Endothelial cell of umbilical vein (primary cell): ENCODE results near the gene LRRC70. TPM values are rescaled to one million over a fixed set of nuclear protein-coding genes. Genes with fewer than 3 reads are reported as not detected.

Experiments
- BruUV-seq: library from RNA; stranded (reverse); fragments of 400-500 nt; replicated peaks from 2 replicates; lab custom pipeline; 2021; lab: Mats Ljungman, UMichigan
- CTCF ChIA-PET: fragments of 300-600, 350-600 bp; sonication (Branson Sonifier 250); formaldehyde crosslinking; loops from one replicate; lab custom pipeline; 2021; ENCODE audit warnings: antibody characterized with exemption, inconsistent platforms; lab: Charles Lee
- POLR2A ChIA-PET: fragments of 300-600, 350-600 bp; sonication (Branson Sonifier 250); formaldehyde crosslinking; loops from one replicate; lab custom pipeline; 2021; ENCODE audit warnings: antibody characterized with exemption, inconsistent platforms; lab: Charles Lee
- DNase-seq: peaks from one replicate; pipeline ENCODE4 v3.0.0-alpha.2; 2011; ENCODE audit warnings: low read depth, low spot score
- FAIRE-seq: peaks from 2 replicates; lab custom pipeline; 2011; peaks lifted over from hg19 to GRCh38; lab: Jason Lieb, UNC
- H2AFZ ChIP-seq: 2 replicates; pipeline ENCODE4 v1.6.0; 2012; ENCODE audit warnings: low read depth, low read length, control low read depth, inconsistent platforms
- H3K27ac ChIP-seq: 2 replicates; pipeline ENCODE4 v1.5.1; 2011; ENCODE audit warnings: low read depth, mild to moderate bottlenecking, control low read depth, low read length, moderate library complexity; ENCODE audit not compliant: insufficient read depth
- H3K27me3 ChIP-seq, 2 experiments: 2 replicates each; pipeline versions ENCODE4 v1.6.0 to v1.6.1; 2011; ENCODE audit warnings: low read length in 2 of 2, mixed read lengths in 1 of 2; ENCODE audit not compliant: control insufficient read depth in 2 of 2, insufficient read depth in 2 of 2
- H3K36me3 ChIP-seq, 2 experiments: 2 replicates in 1 of 2; 3 replicates in 1 of 2; pipeline ENCODE4 v1.5.1; 2011; ENCODE audit warnings: low read length in 2 of 2, mild to moderate bottlenecking in 1 of 2, moderate library complexity in 1 of 2; ENCODE audit not compliant: control insufficient read depth in 2 of 2, insufficient read depth in 2 of 2; ENCODE audit errors: extremely low read depth in 1 of 2
- H3K4me1 ChIP-seq: 3 replicates; pipeline ENCODE4 v1.5.1; 2011; ENCODE audit warnings: mild to moderate bottlenecking, low read length; ENCODE audit not compliant: control insufficient read depth, insufficient read depth; ENCODE audit errors: extremely low read depth
- H3K4me2 ChIP-seq: 2 replicates; pipeline ENCODE4 v1.6.1; 2011; ENCODE audit warnings: low read length, control low read depth, mixed read lengths; ENCODE audit not compliant: insufficient read depth
- H3K4me3 ChIP-seq, 3 experiments: fragments of 200-600 bp in 1 of 3; sonication (generic), shearing (Covaris generic) in 1 of 3; replicated peaks in 1 of 3; 2 replicates each; pipeline ENCODE4 v1.5.1; 2011 to 2016; ENCODE audit warnings: control low read depth in 3 of 3, low read length in 3 of 3, mild to moderate bottlenecking in 2 of 3, inconsistent platforms in 1 of 3, low read depth in 1 of 3, moderate library complexity in 1 of 3; ENCODE audit not compliant: insufficient read depth in 1 of 3
- H3K79me2 ChIP-seq: 2 replicates; pipeline ENCODE4 v1.6.0; 2012; ENCODE audit warnings: low read length, inconsistent platforms; ENCODE audit not compliant: control insufficient read depth, insufficient read depth
- H3K9ac ChIP-seq: replicated peaks from 2 replicates; pipeline ENCODE3; 2011; ENCODE audit warnings: low read length, control low read depth; ENCODE audit not compliant: insufficient read depth; ENCODE audit errors: extremely low read depth
- H3K9me1 ChIP-seq: replicated peaks from 3 replicates; pipeline ENCODE4 v1.6.0; 2011; ENCODE audit warnings: mild to moderate bottlenecking, low read length; ENCODE audit not compliant: control insufficient read depth, insufficient read depth; ENCODE audit errors: extremely low read depth
- H3K9me3 ChIP-seq: replicated peaks from 2 replicates; pipeline ENCODE4 v1.5.1; 2012; ENCODE audit warnings: low read length, inconsistent platforms; ENCODE audit not compliant: control insufficient read depth, insufficient read depth
- H4K20me1 ChIP-seq: replicated peaks from 2 replicates; pipeline ENCODE3; 2011; ENCODE audit warnings: mild to moderate bottlenecking, low read length; ENCODE audit not compliant: control insufficient read depth, insufficient read depth; ENCODE audit errors: extremely low read depth
- EZH2 ChIP-seq: IDR thresholded peaks from 2 replicates; pipeline ENCODE4 v1.6.1; 2012; ENCODE audit warnings: borderline replicate concordance, low read depth, mild to moderate bottlenecking, moderate library complexity, low read length, inconsistent platforms; ENCODE audit not compliant: severe bottlenecking
- FOS ChIP-seq: IDR thresholded peaks from 2 replicates; pipeline ENCODE4 v1.6.1; 2011; ENCODE audit warnings: mild to moderate bottlenecking, low read length, moderate library complexity, borderline replicate concordance; ENCODE audit not compliant: insufficient read depth
- GATA2 ChIP-seq: IDR thresholded peaks from 2 replicates; pipeline ENCODE4 v1.7.0; 2011; ENCODE audit warnings: low read depth, mild to moderate bottlenecking, moderate library complexity, mixed read lengths, low read length; ENCODE audit not compliant: insufficient read length, insufficient read depth
- JUN ChIP-seq: IDR thresholded peaks from 2 replicates; pipeline ENCODE4 v1.6.1; 2011; ENCODE audit warnings: borderline replicate concordance, low read depth; ENCODE audit not compliant: insufficient read length, insufficient read depth
- MYC ChIP-seq: IDR thresholded peaks from one replicate; pipeline ENCODE4 v1.6.1; 2011; ENCODE audit warnings: mild to moderate bottlenecking, low read depth, low read length
- POLR2A ChIP-seq: IDR thresholded peaks from 2 replicates; pipeline ENCODE4 v1.6.1; 2012; ENCODE audit warnings: low read depth, mild to moderate bottlenecking, control low read depth, low read length
- POLR2AphosphoS5 ChIP-seq: IDR thresholded peaks from 2 replicates; pipeline ENCODE4 v1.6.1; 2012; ENCODE audit warnings: low read depth, mild to moderate bottlenecking, control low read depth, low read length, moderate library complexity; ENCODE audit not compliant: insufficient read depth
- dilution Hi-C: fragments of 300-500 bp; cut with MboI; formaldehyde crosslinking; loops from one replicate; pipeline ENCODE4 v1.15.0; 2019; ENCODE audit warnings: low sequenced_read_pairs; ENCODE audit not compliant: extremely low pct_ligation_motif_present
- intact Hi-C: fragments of 100-400 bp; cut with micrococcal nuclease; formaldehyde crosslinking; loops from one replicate; pipeline ENCODE4 v1.10.0; 2022
- polyA plus RNA-seq, 4 experiments: library from polyadenylated mRNA; depleted of rRNA in 3 of 4; stranded (reverse) in 3 of 4; unstranded in 1 of 4; fragments of >200 nt; gene quantifications; 2 replicates each; pipeline versions ENCODE4 v1.2.1 to v1.2.3, GENCODE V29; 2011 to 2012; ENCODE audit warnings: missing spikeins in 1 of 4
- total RNA-seq: library from RNA; stranded (reverse); gene quantifications from 2 replicates; pipeline ENCODE4 v1.2.3, GENCODE V29; 2021
- TF ChIP-seq, protein P1 (sequence below): IDR thresholded peaks from 2 replicates; pipeline ENCODE4 v1.6.1; 2011; ENCODE audit not compliant: insufficient read depth, insufficient read length
- TF ChIP-seq, protein P2 (sequence below), 2 donors: IDR thresholded peaks; 1 replicate in 1 of 2; 2 replicates in 1 of 2; pipeline ENCODE4 v1.5.1; 2011; ENCODE audit warnings: low read length in 2 of 2, mild to moderate bottlenecking in 2 of 2, moderate library complexity in 2 of 2, control low read depth in 1 of 2, inconsistent platforms in 1 of 2, low read depth in 1 of 2; ENCODE audit not compliant: insufficient read depth in 1 of 2; ENCODE audit errors: extremely low read depth in 1 of 2

The LRRC70 gene
- total and polyA plus RNA-seq, 2 donors (not counting 3 experiments of a cell fraction or from before 2014, with no cell fraction given) = 24.5 to 32.6 TPM

DNA sequence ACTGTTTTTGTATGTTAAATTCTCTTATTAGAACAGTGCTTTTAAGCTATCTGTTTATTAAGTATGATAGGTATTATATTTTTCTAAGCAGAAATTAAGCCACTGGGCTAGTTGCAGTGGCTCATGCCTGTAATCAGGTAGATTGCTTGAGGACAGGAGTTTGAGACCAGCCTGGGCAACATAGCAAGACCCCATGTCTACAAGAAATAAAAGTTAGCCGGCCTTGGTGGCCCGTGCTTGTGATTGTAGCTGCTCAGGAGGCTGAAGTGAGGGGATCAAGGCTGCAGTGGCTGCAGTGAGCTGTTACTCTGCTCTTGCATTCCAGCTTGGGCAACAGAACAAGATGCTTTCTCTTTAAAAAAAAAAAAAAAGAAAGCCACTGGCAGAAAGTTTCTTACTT lies 45.0 kb upstream of the LRRC70 start:
- DNase-seq = no peak
- no peaks in the 10 kb centered on the region for H3K9me3 ChIP-seq
- H3K4me2 ChIP-seq = no peak overlapping the region
- TF ChIP-seq JUN (no peak), GATA2 (no peak), POLR2A (no peak), MYC (no peak), POLR2AphosphoS5 (no peak), FOS (no peak), EZH2 (no peak)
- TF ChIP-seq, protein P1, sequence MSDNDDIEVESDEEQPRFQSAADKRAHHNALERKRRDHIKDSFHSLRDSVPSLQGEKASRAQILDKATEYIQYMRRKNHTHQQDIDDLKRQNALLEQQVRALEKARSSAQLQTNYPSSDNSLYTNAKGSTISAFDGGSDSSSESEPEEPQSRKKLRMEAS = no peak
- TF ChIP-seq, protein P2, sequence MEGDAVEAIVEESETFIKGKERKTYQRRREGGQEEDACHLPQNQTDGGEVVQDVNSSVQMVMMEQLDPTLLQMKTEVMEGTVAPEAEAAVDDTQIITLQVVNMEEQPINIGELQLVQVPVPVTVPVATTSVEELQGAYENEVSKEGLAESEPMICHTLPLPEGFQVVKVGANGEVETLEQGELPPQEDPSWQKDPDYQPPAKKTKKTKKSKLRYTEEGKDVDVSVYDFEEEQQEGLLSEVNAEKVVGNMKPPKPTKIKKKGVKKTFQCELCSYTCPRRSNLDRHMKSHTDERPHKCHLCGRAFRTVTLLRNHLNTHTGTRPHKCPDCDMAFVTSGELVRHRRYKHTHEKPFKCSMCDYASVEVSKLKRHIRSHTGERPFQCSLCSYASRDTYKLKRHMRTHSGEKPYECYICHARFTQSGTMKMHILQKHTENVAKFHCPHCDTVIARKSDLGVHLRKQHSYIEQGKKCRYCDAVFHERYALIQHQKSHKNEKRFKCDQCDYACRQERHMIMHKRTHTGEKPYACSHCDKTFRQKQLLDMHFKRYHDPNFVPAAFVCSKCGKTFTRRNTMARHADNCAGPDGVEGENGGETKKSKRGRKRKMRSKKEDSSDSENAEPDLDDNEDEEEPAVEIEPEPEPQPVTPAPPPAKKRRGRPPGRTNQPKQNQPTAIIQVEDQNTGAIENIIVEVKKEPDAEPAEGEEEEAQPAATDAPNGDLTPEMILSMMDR (IDR thresholded peaks at IDR 0.05; ENCODE audit: extremely low read depth in 1 of 2, insufficient read depth in 1 of 2, low read depth in 1 of 2, low read length in 2 of 2) = no peak
- no peaks in the 10 kb centered on the region for H3K4me1 ChIP-seq
- no peak for FAIRE-seq
- BruUV-seq = no TSS peak
- H2AFZ ChIP-seq = no peak overlapping the region
- no peak overlapping the region for H3K4me3 ChIP-seq
- intact Hi-C loops = no loop called here
- no peaks in the 10 kb centered on the region for H3K79me2 ChIP-seq
- dilution Hi-C loops = no loop called here
- no peak overlapping the region for H3K9ac ChIP-seq
- H4K20me1 ChIP-seq = no peaks in the 10 kb centered on the region
- H3K27ac ChIP-seq = no peak overlapping the region
- ChIA-PET POLR2A (no interaction called here), CTCF (interaction anchor here (1.0 kb wide), 1 partner anchor 74 kb away, joined by 4 read pairs; no protein-coding TSS in a partner anchor)
- no peaks in the 10 kb centered on the region for H3K9me1 ChIP-seq
- no peaks in the 10 kb centered on the region for H3K27me3 ChIP-seq
- H3K36me3 ChIP-seq = no peaks in the 10 kb centered on the region
